K562 (cell line): ENCODE results near the gene ANKRD6. TPM values are rescaled to one million over a fixed set of nuclear protein-coding genes. Genes with fewer than 3 reads are reported as not detected.

Source experiments
- ATAC-seq: fragments of 200-7000 bp; cut with Tn5 transposase; 3 replicates; pipeline ENCODE4 v1.9.1; 2020; ENCODE audit warnings: moderate library complexity
- BruUV-seq: library from RNA; stranded (reverse); fragments of 400-500 nt; replicated peaks from 2 replicates; lab custom pipeline; 2021; lab: Mats Ljungman, UMichigan
- CTCF ChIA-PET: fragments of 300-600 bp; formaldehyde crosslinking; extraction: SDS; loops from one replicate; lab custom pipeline; 2021; ENCODE audit warnings: low intra/inter-chr PET ratio; lab: Yijun Ruan, JAX
- POLR2A ChIA-PET: fragments of 300-600, 350-650 bp; sonication (Branson Sonifier 250); formaldehyde crosslinking; extraction: SDS; loops from one replicate; lab custom pipeline; 2021; ENCODE audit warnings: antibody characterized with exemption, inconsistent platforms; lab: Yijun Ruan, JAX
- DNase-seq, 4 experiments: peaks; one replicate each; pipeline versions ENCODE4 v3.0.0 to v3.0.0-alpha.2; 2011 to 2018; ENCODE audit warnings: low spot score in 3 of 4, mixed read lengths in 3 of 4; ENCODE audit errors: extremely low read depth in 1 of 4
- FAIRE-seq: peaks from 2 replicates; lab custom pipeline; 2011; peaks lifted over from hg19 to GRCh38; lab: Jason Lieb, UNC
- H2AFZ ChIP-seq: 2 replicates; pipeline ENCODE4 v1.6.0; 2011; ENCODE audit warnings: low read depth, low read length, control low read depth, inconsistent platforms
- H3K27ac ChIP-seq: fragments of 200-600 bp; 3 replicates; pipeline ENCODE4 v1.8.0; 2011; ENCODE audit warnings: low read depth, mild to moderate bottlenecking, control low read depth, inconsistent platforms, low read length, moderate library complexity, mixed read lengths; ENCODE audit errors: extremely low read depth
- H3K27me3 ChIP-seq, 2 experiments: fragments of 300-600 bp in 1 of 2; 2 replicates in 1 of 2; 3 replicates in 1 of 2; pipeline versions ENCODE4 v1.6.0 to v1.8.0; 2011; ENCODE audit warnings: inconsistent platforms in 2 of 2, low read length in 2 of 2, mild to moderate bottlenecking in 1 of 2, mixed read lengths in 1 of 2, moderate library complexity in 1 of 2; ENCODE audit not compliant: control insufficient read depth in 2 of 2, insufficient read depth in 2 of 2
- H3K36me3 ChIP-seq: fragments of 300-600 bp; 3 replicates; pipeline ENCODE4 v1.8.0; 2011; ENCODE audit warnings: mild to moderate bottlenecking, low read length, inconsistent platforms; ENCODE audit not compliant: control insufficient read depth, insufficient read depth
- H3K4me1 ChIP-seq, 2 experiments: fragments of 200-600 bp in 1 of 2; replicated peaks in 1 of 2; 2 replicates in 1 of 2; 3 replicates in 1 of 2; pipeline versions ENCODE4 v1.5.1 to v1.8.0; 2011; ENCODE audit warnings: inconsistent platforms in 2 of 2, low read length in 2 of 2, mild to moderate bottlenecking in 1 of 2, mixed read lengths in 1 of 2, moderate library complexity in 1 of 2; ENCODE audit not compliant: control insufficient read depth in 2 of 2, insufficient read depth in 2 of 2
- H3K4me2 ChIP-seq: 2 replicates; pipeline ENCODE4 v1.6.1; 2011; ENCODE audit warnings: low read length, control low read depth, inconsistent platforms, mixed read lengths; ENCODE audit not compliant: insufficient read depth
- H3K4me3 ChIP-seq: fragments of 200-600 bp; sonication (generic), shearing (Covaris generic); 2 replicates; pipeline ENCODE4 v1.5.1; 2016; ENCODE audit warnings: control low read depth, inconsistent platforms
- H3K79me2 ChIP-seq: fragments of 200-600 bp; 3 replicates; pipeline ENCODE4 v1.8.0; 2011; ENCODE audit warnings: low read length, inconsistent platforms; ENCODE audit not compliant: control insufficient read depth, insufficient read depth
- H3K9ac ChIP-seq, 2 experiments: 2 replicates each; pipeline versions ENCODE4 v1.6.0 to v1.6.1; 2011; ENCODE audit warnings: low read depth in 2 of 2, low read length in 2 of 2, control low read depth in 1 of 2, inconsistent platforms in 1 of 2, mild to moderate bottlenecking in 1 of 2, mixed read lengths in 1 of 2; ENCODE audit not compliant: insufficient read depth in 1 of 2
- H3K9me1 ChIP-seq: one replicate; pipeline ENCODE4 v1.6.0; 2011; ENCODE audit warnings: inconsistent platforms, mild to moderate bottlenecking, low read length, moderate library complexity; ENCODE audit not compliant: control insufficient read depth, insufficient read depth
- H3K9me3 ChIP-seq: replicated peaks from 2 replicates; pipeline ENCODE4 v1.5.1; 2011; ENCODE audit warnings: low read depth, low read length, inconsistent platforms; ENCODE audit not compliant: control insufficient read depth, insufficient read depth
- H4K20me1 ChIP-seq: replicated peaks from 2 replicates; pipeline ENCODE4 v1.6.1; 2011; ENCODE audit warnings: low read length, inconsistent platforms, mixed read lengths; ENCODE audit not compliant: control insufficient read depth, insufficient read depth
- BACH1 ChIP-seq: fragments of 200-800 bp; sonication (Bioruptor generic); IDR thresholded peaks from 2 replicates; pipeline ENCODE4 v1.6.1; 2016; ENCODE audit warnings: missing genetic modification characterization, missing compliant biosample characterization
- BDP1 ChIP-seq: IDR thresholded peaks from 3 replicates; pipeline ENCODE4 v1.6.1; 2011; ENCODE audit not compliant: insufficient read length, insufficient read depth
- CBFA2T2 ChIP-seq: fragments of 450-650 bp; conservative IDR thresholded peaks from 2 replicates; pipeline ENCODE4 v1.6.1; 2017; ENCODE audit warnings: mild to moderate bottlenecking
- CBFA2T3 ChIP-seq: fragments of 450-650 bp; IDR thresholded peaks from 2 replicates; pipeline ENCODE4 v1.6.1; 2017
- ETS1 ChIP-seq: conservative IDR thresholded peaks from 2 replicates; pipeline ENCODE4 v1.6.1; 2011; ENCODE audit warnings: low read depth, mild to moderate bottlenecking, low read length; ENCODE audit not compliant: control insufficient read depth
- ETV6 ChIP-seq, 3 experiments: fragments of 150-350 bp in 1 of 3; sonication (generic) in 1 of 3; formaldehyde crosslinking in 1 of 3; IDR thresholded peaks; 2 replicates each; pipeline versions ENCODE4 v1.6.1 to v1.8.0; 2014 to 2022; ENCODE audit warnings: borderline replicate concordance in 2 of 3, low read depth in 2 of 3, antibody characterized with exemption in 1 of 3, low read length in 1 of 3, mild to moderate bottlenecking in 1 of 3, missing genetic modification reagents in 1 of 3
- MAZ ChIP-seq, 2 experiments: fragments of 450-650 bp in 1 of 2; sonication (generic) in 1 of 2; formaldehyde crosslinking; IDR thresholded peaks in 1 of 2; conservative IDR thresholded peaks in 1 of 2; 2 replicates each; pipeline versions ENCODE4 v1.4.0 to v1.5.0; 2020; ENCODE audit warnings: mild to moderate bottlenecking in 1 of 2, missing genetic modification reagents in 1 of 2
- MEF2A ChIP-seq: IDR thresholded peaks from 2 replicates; pipeline ENCODE4 v1.6.1; 2011; ENCODE audit warnings: low read depth, mild to moderate bottlenecking, low read length, moderate library complexity; ENCODE audit not compliant: control insufficient read depth
- MEF2D ChIP-seq: conservative IDR thresholded peaks from 2 replicates; pipeline ENCODE4 v1.6.1; 2016; ENCODE audit warnings: low read depth, missing genetic modification characterization, missing compliant biosample characterization
- MXD1 ChIP-seq: fragments of 250-450 bp; sonication (Bioruptor Pico); IDR thresholded peaks from 2 replicates; pipeline ENCODE4 v1.8.0; 2021; ENCODE audit warnings: borderline replicate concordance, mild to moderate bottlenecking, moderate library complexity; ENCODE audit not compliant: poor library complexity, severe bottlenecking
- NCOA4 ChIP-seq: fragments of 450-650 bp; IDR thresholded peaks from 2 replicates; pipeline ENCODE4 v1.6.1; 2018; ENCODE audit warnings: mild to moderate bottlenecking; ENCODE audit not compliant: partially characterized antibody
- NFIC ChIP-seq: fragments of 450-650 bp; IDR thresholded peaks from 2 replicates; pipeline ENCODE4 v1.6.1; 2017; ENCODE audit warnings: mild to moderate bottlenecking, inconsistent platforms
- POLR3A ChIP-seq: IDR thresholded peaks from 2 replicates; pipeline ENCODE4 v1.6.1; 2011; ENCODE audit warnings: borderline replicate concordance, mild to moderate bottlenecking, moderate library complexity; ENCODE audit not compliant: insufficient read length, insufficient read depth; ENCODE audit errors: extremely low read depth
- PTBP1 ChIP-seq: fragments of 200-400 bp; formaldehyde crosslinking; IDR thresholded peaks from 2 replicates; pipeline ENCODE4 v1.6.1; 2017; ENCODE audit warnings: low read depth, low read length
- PURB ChIP-seq: sonication (generic); formaldehyde crosslinking; IDR thresholded peaks from 2 replicates; pipeline ENCODE4 v1.9.0; 2021; ENCODE audit warnings: low read depth, mild to moderate bottlenecking, missing genetic modification reagents
- TEAD1 ChIP-seq, 2 experiments: fragments of 450-650 bp in 1 of 2; sonication (generic) in 1 of 2; formaldehyde crosslinking; IDR thresholded peaks; 2 replicates each; pipeline versions ENCODE4 v1.4.0 to v1.8.0; 2020 to 2022; ENCODE audit warnings: mild to moderate bottlenecking in 2 of 2, missing genetic modification reagents in 1 of 2
- ZNF449 ChIP-seq: fragments of 250-450 bp; sonication (Bioruptor Pico); IDR thresholded peaks from 2 replicates; pipeline ENCODE4 v1.8.0; 2022; ENCODE audit warnings: moderate library complexity, mild to moderate bottlenecking, inconsistent platforms
- WGBS: fragments of 100-300 bp; shearing (Covaris generic); methylation state at CpG from one replicate; pipeline ENCODE4 v1.1.6; 2016; ENCODE audit warnings: low coverage, mixed read lengths; ENCODE audit not compliant: insufficient coverage; ENCODE audit errors: missing lambda C conversion rate; 5-methylcytosine and 5-hydroxymethylcytosine counted together
- in situ Hi-C: fragments of 300-500 bp; cut with MboI; formaldehyde crosslinking; loops from 4 replicates; pipeline ENCODE4 v1.15.0; 2018; ENCODE audit warnings: inconsistent platforms, mixed read lengths
- intact Hi-C: fragments of 100-400 bp; cut with micrococcal nuclease; formaldehyde crosslinking; loops from 2 replicates; pipeline ENCODE4 v1.14.2; 2022
- polyA plus RNA-seq, 8 experiments: library from polyadenylated mRNA; depleted of rRNA in 4 of 8; stranded (reverse) in 5 of 8; unstranded in 3 of 8; fragments of >200 nt; fragmentation: Nextera tagmentation in 2 of 8; fragmentation: Illumina TruSeq in 1 of 8; extraction: Ambion mirVana in 2 of 8; extraction: Trizol in 1 of 8; gene quantifications; 2 replicates each; pipeline versions ENCODE4 v1.2.1 to v1.2.3, GENCODE V29; 2011 to 2014; ENCODE audit warnings: inconsistent platforms in 1 of 8, missing spikeins in 1 of 8
- total RNA-seq, 7 experiments: library from RNA; depleted of rRNA in 6 of 7; stranded (reverse); fragments of >200 nt in 6 of 7; fragmentation: Illumina TruSeq in 2 of 7; extraction: Trizol in 2 of 7; gene quantifications; 2 replicates each; pipeline versions ENCODE4 v1.2.1 to v1.2.3, GENCODE V29; 2011 to 2021; ENCODE audit warnings: low replicate concordance in 1 of 7

Gene ANKRD6
- total and polyA plus RNA-seq, 9 of the 15 experiments (the other 6 are each of a cell fraction or from before 2014, with no cell fraction given) = 0.04 to 0.22 (median 0.08) TPM; not detected in 4

GRCh38 chr6:89412071-89413005 is 20.6 kb upstream of the ANKRD6 start, which contains the start of gene RRAGD:
TSS of gene RRAGD (minus strand) at chr6:89412273. CDS start at chr6:89411993, 280 bp downstream.
- H4K20me1 ChIP-seq = 0 out of 2 replicates have a peak, but pooled peaks cover 3% of the 10 kb centered on the region
- H3K4me2 ChIP-seq = no peak within 1 kb of the TSS
- FAIRE-seq = no peak
- peaks cover 30 to 42% of the 10 kb centered on the region in 2 experiments for H3K27me3 ChIP-seq
- H3K4me3 ChIP-seq = peak within 1 kb of the TSS; percentile 27
- peak; percentile 56 for ATAC-seq
- H3K9me1 ChIP-seq = peaks cover 2% of the 10 kb centered on the region
- BruUV-seq = no TSS peak
- CTCF ChIA-PET = no interaction called here
- POLR2A ChIA-PET = interaction anchor here (0.6 to 0.9 kb wide), 2 partner anchors 31 to 1082 kb away, joined by 3 read pairs; no protein-coding TSS in a partner anchor
- H3K27ac ChIP-seq = no peak within 1 kb of the TSS
- H2AFZ ChIP-seq = no peak within 1 kb of the TSS
- no peaks in the 10 kb centered on the region for H3K9me3 ChIP-seq
- in situ Hi-C loops (no loop called here), intact Hi-C loops (no loop called here)
- H3K36me3 ChIP-seq = no peaks in the 10 kb centered on the region
- no peak within 1 kb of the TSS for H3K9ac ChIP-seq
- 10% methylated on average over 34 of the region's 85 CpGs for WGBS
- DNase-seq = peak in 3 of 4 experiments; percentile 9 to 40 (median 39)
- H3K79me2 ChIP-seq = no peaks in the 10 kb centered on the region
- peaks cover 0 to 17% of the 10 kb centered on the region in 2 experiments; a peak in 2 of 5 replicates for H3K4me1 ChIP-seq
- TF ChIP-seq MAZ (CRISPR knock-in tag; conservative IDR thresholded peaks at IDR 0.05 in 1 of 2, IDR thresholded peaks at IDR 0.05 in 1 of 2) (0 out of 4 replicates have a peak, but pooled peaks of 1 of the 2 experiments have one; percentile 44), PURB (no peak), ETS1 (no peak), ZNF449 (CRISPR knock-in tag) (peak; percentile 51; the same call in 1 of the 2 replicates), MXD1 (no peak), TEAD1 (CRISPR knock-in tag; IDR thresholded peaks at IDR 0.05) (no peak), MEF2D (tag) (no peak), NCOA4 (no peak), NFIC (no peak), PTBP1 (no peak), ETV6 (IDR thresholded peaks at IDR 0.05; ENCODE audit: borderline replicate concordance in 1 of 2, low read depth in 2 of 2, low read length in 1 of 2) (no peak), ETV6 (CRISPR knock-in tag; IDR thresholded peaks at IDR 0.05; ENCODE audit: borderline replicate concordance) (no peak), BACH1 (tag) (no peak), CBFA2T3 (no peak), CBFA2T2 (no peak), BDP1 (no peak), POLR3A (no peak), MEF2A (no peak)
